Fibroblast of the aortic adventitia (primary cell): ENCODE measurements around the gene GNAI2. TPM values are rescaled to one million over a fixed set of nuclear protein-coding genes. Genes with fewer than 3 reads are reported as not detected.
"Not testable (repeated sequence)": the region's sequence is repeated elsewhere in the genome, so short reads cannot be mapped to it uniquely, and the experiment has no call there.

Experiments
- DNase-seq: peaks from one replicate; pipeline ENCODE4 v3.0.0-alpha.2; 2010; ENCODE audit warnings: low read depth
- H3K4me3 ChIP-seq: 2 replicates; pipeline ENCODE4 v1.5.1; 2011; ENCODE audit warnings: low read depth, mild to moderate bottlenecking, control low read depth, low read length, moderate library complexity
- CTCF ChIP-seq: IDR thresholded peaks from 2 replicates; pipeline ENCODE4 v1.5.1; 2011; ENCODE audit warnings: mild to moderate bottlenecking, low read length, control low read depth, inconsistent platforms; ENCODE audit not compliant: insufficient read depth
- total RNA-seq: library from RNA; depleted of rRNA; stranded (reverse); fragments of >200 nt; gene quantifications from 2 replicates; pipeline ENCODE4 v1.2.3, GENCODE V29; 2012; ENCODE audit warnings: low replicate concordance

The GNAI2 gene
- total RNA-seq, 1 donor = 195 TPM

GRCh38 chr3:50275141-50275995 is 39.4 kb downstream of the GNAI2 start:
- no peak overlapping the region for H3K4me3 ChIP-seq
- no peak for TF ChIP-seq CTCF
- no peak for DNase-seq

- DNase-seq = no peak
- H3K4me3 ChIP-seq = no peak overlapping the region
- TF ChIP-seq CTCF = no peak
Observed at GRCh38 chr3:50275996-50276761, 40.2 kb downstream of the GNAI2 start.

- no peak for DNase-seq
- no peak overlapping the region for H3K4me3 ChIP-seq
- TF ChIP-seq CTCF = no peak
Observed at GRCh38 chr3:50276762-50277101, 40.7 kb downstream of the GNAI2 start.

- H3K4me3 ChIP-seq = no peak overlapping the region
- no peak for TF ChIP-seq CTCF
- no peak for DNase-seq
Observed at GRCh38 chr3:50278123-50278879, 42.3 kb downstream of the GNAI2 start.

GRCh38 chr3:50278880-50279224 is 42.8 kb downstream of the GNAI2 start, which contains the start of gene LSMEM2:
Gene LSMEM2 (plus strand): TSS chr3:50279087. CDS start chr3:50279114, 27 bp downstream.
- no peak within 1 kb of the TSS for H3K4me3 ChIP-seq
- TF ChIP-seq CTCF = no peak
- no peak for DNase-seq

GRCh38 chr3:50279255-50280016 is 43.4 kb downstream of the GNAI2 start:
- no peak overlapping the region for H3K4me3 ChIP-seq
- no peak for DNase-seq
- no peak for TF ChIP-seq CTCF

- DNase-seq, H3K4me3 ChIP-seq: not testable (repeated sequence)
Observed at GRCh38 chr3:50284121-50284520, 48.1 kb downstream of the GNAI2 start.
